GM10248 (cell line): ENCODE measurements around the gene GCHFR.

ENCODE experiments used
- CTCF ChIA-PET: fragments of 300-600 bp; sonication (Branson Sonifier 250); formaldehyde crosslinking; extraction: SDS; loops from one replicate; lab custom pipeline; 2021; ENCODE audit warnings: antibody characterized with exemption; lab: Yijun Ruan, JAX
- POLR2A ChIA-PET: fragments of 350-650 bp; sonication (Branson Sonifier 250); formaldehyde crosslinking; extraction: SDS; loops from one replicate; lab custom pipeline; 2020; ENCODE audit warnings: antibody characterized with exemption; lab: Yijun Ruan, JAX
- DNase-seq: peaks from one replicate; pipeline ENCODE4 v3.0.0; 2012; ENCODE audit errors: extremely low spot score
- CTCF ChIP-seq: IDR thresholded peaks from 2 replicates; pipeline ENCODE4 v1.5.1; 2012; ENCODE audit warnings: mild to moderate bottlenecking, low read depth; ENCODE audit errors: extremely low read depth, missing control alignments, control extremely low read depth

Gene GCHFR

GRCh38 chr15:40789119-40789518 is 25.3 kb downstream of the GCHFR start:
- no peak for DNase-seq
- TF ChIP-seq CTCF, result no peak
- POLR2A ChIA-PET, result no interaction called here
- CTCF ChIA-PET, result interaction anchor here (1.3 to 1.4 kb wide), 2 partner anchors 70 to 111 kb away, joined by 3 to 5 read pairs; no protein-coding TSS in a partner anchor

GRCh38 chr15:40789999-40790398 is 26.1 kb downstream of the GCHFR start:
- POLR2A ChIA-PET, result no interaction called here
- no peak for TF ChIP-seq CTCF
- no peak for DNase-seq
- CTCF ChIA-PET, result interaction anchor here (0.7 to 1.8 kb wide), 4 partner anchors 8 to 616 kb away, joined by 3 to 9 read pairs (median 3); no protein-coding TSS in a partner anchor

GRCh38 chr15:40790718-40791117 is 26.9 kb downstream of the GCHFR start:
- TF ChIP-seq CTCF, result no peak
- CTCF ChIA-PET, result interaction anchor here (0.7 to 1.8 kb wide), 4 partner anchors 8 to 89 kb away, joined by 3 to 9 read pairs (median 4); no protein-coding TSS in a partner anchor
- POLR2A ChIA-PET, result no interaction called here

GRCh38 chr15:40792394-40792793 is 28.5 kb downstream of the GCHFR start:
- POLR2A ChIA-PET, result no interaction called here
- TF ChIP-seq CTCF, result no peak
- CTCF ChIA-PET, result interaction anchor here (1.0 to 4.5 kb wide), 4 partner anchors 9 to 26 kb away, joined by 3 to 26 read pairs (median 3); no protein-coding TSS in a partner anchor
- no peak for DNase-seq

More at GRCh38 chr15:40790718-40791117, 26.9 kb downstream of the GCHFR start:
- DNase-seq, result no peak

GRCh38 chr15:40793216-40793989 is 29.5 kb downstream of the GCHFR start:
- no peak for DNase-seq
- ChIA-PET CTCF (interaction anchor here (1.3 to 4.5 kb wide), 3 partner anchors 9 to 16 kb away, joined by 3 to 26 read pairs (median 3); no protein-coding TSS in a partner anchor), POLR2A (no interaction called here)
- no peak for TF ChIP-seq CTCF

GRCh38 chr15:40796041-40796440 is 32.2 kb downstream of the GCHFR start:
- CTCF ChIA-PET, result interaction anchor here (2.2 to 4.5 kb wide), 2 partner anchors 9 to 13 kb away, joined by 11 to 26 read pairs; no protein-coding TSS in a partner anchor

More at GRCh38 chr15:40796041-40796440, 32.2 kb downstream of the GCHFR start:
- TF ChIP-seq CTCF, result no peak
- no peak for DNase-seq
- POLR2A ChIA-PET, result no interaction called here
